ENCODE results near the gene RAE1. TPM values are rescaled to one million over a fixed set of nuclear protein-coding genes. Genes with fewer than 3 reads are reported as not detected.

The RAE1 gene
- total and polyA plus RNA-seq, 11 donors = 7.5 to 26.8 (median 15.5) TPM

DNA sequence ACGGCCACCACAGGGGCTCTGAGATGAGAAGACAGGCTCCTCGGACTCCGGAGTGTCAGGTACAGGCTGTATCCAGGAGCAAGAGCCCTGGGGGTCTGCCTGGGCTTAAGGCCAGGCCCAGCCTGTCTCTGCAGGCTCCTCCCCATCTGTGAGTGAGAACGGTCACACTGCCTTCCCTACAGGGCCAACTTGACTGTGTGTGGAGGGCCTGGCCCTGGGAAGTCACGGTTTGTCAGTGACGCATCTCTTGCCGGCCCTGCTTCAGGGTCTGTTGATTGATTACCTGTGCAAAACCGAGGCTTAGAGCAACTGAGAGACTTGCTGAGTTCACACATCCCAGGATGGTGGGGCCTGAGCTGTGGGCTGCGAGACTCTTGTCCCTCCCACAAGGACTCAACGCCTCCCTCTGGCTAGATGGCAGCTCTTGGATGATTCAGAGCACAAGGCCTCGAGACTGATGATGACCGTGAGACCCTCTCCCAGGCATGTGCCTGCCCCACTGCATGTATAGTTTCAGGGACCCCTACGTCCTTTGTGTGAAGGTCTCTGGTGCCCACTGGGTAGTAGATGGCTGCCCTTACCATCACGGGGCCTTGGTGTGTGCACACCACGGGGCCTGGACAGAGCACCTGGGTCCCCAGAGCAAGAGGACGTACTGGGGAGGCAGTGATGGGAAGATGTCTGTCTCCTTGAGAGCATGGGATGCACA lies 46.1 kb downstream of the RAE1 start:
- H3K4me3 ChIP-seq = no peak overlapping the region
- TF ChIP-seq, protein P1, sequence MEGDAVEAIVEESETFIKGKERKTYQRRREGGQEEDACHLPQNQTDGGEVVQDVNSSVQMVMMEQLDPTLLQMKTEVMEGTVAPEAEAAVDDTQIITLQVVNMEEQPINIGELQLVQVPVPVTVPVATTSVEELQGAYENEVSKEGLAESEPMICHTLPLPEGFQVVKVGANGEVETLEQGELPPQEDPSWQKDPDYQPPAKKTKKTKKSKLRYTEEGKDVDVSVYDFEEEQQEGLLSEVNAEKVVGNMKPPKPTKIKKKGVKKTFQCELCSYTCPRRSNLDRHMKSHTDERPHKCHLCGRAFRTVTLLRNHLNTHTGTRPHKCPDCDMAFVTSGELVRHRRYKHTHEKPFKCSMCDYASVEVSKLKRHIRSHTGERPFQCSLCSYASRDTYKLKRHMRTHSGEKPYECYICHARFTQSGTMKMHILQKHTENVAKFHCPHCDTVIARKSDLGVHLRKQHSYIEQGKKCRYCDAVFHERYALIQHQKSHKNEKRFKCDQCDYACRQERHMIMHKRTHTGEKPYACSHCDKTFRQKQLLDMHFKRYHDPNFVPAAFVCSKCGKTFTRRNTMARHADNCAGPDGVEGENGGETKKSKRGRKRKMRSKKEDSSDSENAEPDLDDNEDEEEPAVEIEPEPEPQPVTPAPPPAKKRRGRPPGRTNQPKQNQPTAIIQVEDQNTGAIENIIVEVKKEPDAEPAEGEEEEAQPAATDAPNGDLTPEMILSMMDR (IDR thresholded peaks at IDR 0.05) = no peak
- TF ChIP-seq POLR2A (IDR thresholded peaks at IDR 0.05) = no peak
- peak overlapping the region in 6 of 12 donors; percentile 21 to 97 (median 85) for H3K27ac ChIP-seq
- no peaks in the 10 kb centered on the region for H3K9me3 ChIP-seq
- intact Hi-C loops (cut with DNase I) = loop anchor here in 6 of 10 donors (5.0 to 10.0 kb wide), 4 partner anchors 35 to 318 kb away; partner anchors contain the start of gene PMEPA1 (in 1 of the 6)
- peak in 3 of 5 donors; percentile 13 to 56 (median 22) for DNase-seq
- no peaks in the 10 kb centered on the region for H3K27me3 ChIP-seq
- H3K36me3 ChIP-seq = peaks cover 0 to 70% (median 20%) of the 10 kb centered on the region in 9 donors
- peaks cover 26 to 98% (median 84%) of the 10 kb centered on the region in 12 donors for H3K4me1 ChIP-seq
- no peak for ATAC-seq
- 79 to 81% (median 79%) methylated on average over 12 to 16 of the region's 16 CpGs; no CpG with 5 or more reads in 1 of the 4 donors for WGBS, 4 donors

DNA sequence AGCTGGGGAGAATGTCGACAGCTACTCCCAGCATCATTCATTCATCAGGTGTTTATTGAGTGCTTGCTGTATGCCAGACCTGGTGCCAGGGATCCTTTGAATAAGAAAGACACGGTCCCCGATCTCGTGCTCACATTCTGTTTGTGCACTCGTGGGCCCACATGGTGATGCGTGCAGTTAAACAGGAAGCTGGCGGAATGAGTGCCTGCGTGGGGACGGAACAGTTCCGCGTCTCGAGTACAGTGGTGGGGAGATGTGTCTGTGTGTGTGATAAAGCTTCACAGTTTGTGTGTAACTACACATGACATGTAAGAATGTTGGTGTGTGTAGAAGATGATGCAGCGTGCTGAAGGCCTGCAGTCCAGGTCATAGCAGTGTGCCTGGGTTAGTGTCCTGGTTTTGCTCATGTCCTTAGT lies 46.6 kb downstream of the RAE1 start:
- Histone ChIP-seq H3K4me1 (peaks cover 26 to 98% (median 80%) of the 10 kb centered on the region in 12 donors), H3K4me3 (peak overlapping the region in 2 of 12 donors; percentile 25 to 30), H3K27ac (peak overlapping the region in 8 of 12 donors; percentile 46 to 97 (median 57)), H3K9me3 (no peaks in the 10 kb centered on the region), H3K27me3 (no peaks in the 10 kb centered on the region), H3K36me3 (peaks cover 0 to 75% (median 25%) of the 10 kb centered on the region in 9 donors)
- ATAC-seq (no peak), DNase-seq (peak in 3 of 5 donors; percentile 26 to 70 (median 34))
- intact Hi-C loops (cut with DNase I) = loop anchor here in 6 of 10 donors (5.0 to 10.0 kb wide), 4 partner anchors 35 to 317 kb away; partner anchors contain the start of gene PMEPA1 (in 1 of the 6)
- TF ChIP-seq, protein P1 (IDR thresholded peaks at IDR 0.05) = no peak
- no peak for TF ChIP-seq POLR2A (IDR thresholded peaks at IDR 0.05)
- 42 to 56% (median 46%) methylated on average over 13 of the region's 13 CpGs for WGBS, 4 donors

GRCh38 chr20:57398231-57398821 lies 47.3 kb downstream of the RAE1 start:
- H3K4me1 ChIP-seq = peaks cover 26 to 98% (median 74%) of the 10 kb centered on the region in 12 donors
- intact Hi-C loops (cut with DNase I) = loop anchor here in 6 of 10 donors (5.0 to 10.0 kb wide), 4 partner anchors 34 to 316 kb away; partner anchors contain the start of gene PMEPA1 (in 1 of the 6)

More at GRCh38 chr20:57398231-57398821, 47.3 kb downstream of the RAE1 start:
- TF ChIP-seq, protein P1 (IDR thresholded peaks at IDR 0.05) = no peak
- no peak for TF ChIP-seq POLR2A (IDR thresholded peaks at IDR 0.05)
- DNase-seq (peak; percentile 52 to 80 (median 64)), ATAC-seq (peak in 3 of 4 donors; percentile 1 to 37 (median 2))
- WGBS, 4 donors = 30 to 58% (median 37%) methylated on average over 12 to 27 of the region's 27 CpGs
- peak overlapping the region in 10 of 12 donors; percentile 35 to 97 (median 54) for H3K27ac ChIP-seq
- H3K27me3 ChIP-seq = no peaks in the 10 kb centered on the region
- H3K36me3 ChIP-seq = peaks cover 0 to 77% (median 29%) of the 10 kb centered on the region in 9 donors
- H3K9me3 ChIP-seq = no peaks in the 10 kb centered on the region
- H3K4me3 ChIP-seq = peak overlapping the region in 4 of 12 donors; percentile 1 to 30 (median 19)
